Sigmoid colon (tissue), 4 donors: Measurements from ENCODE around the gene CSNK1E.

ENCODE experiments used
- EP300 ChIP-seq, 4 donors: sonication (generic); formaldehyde crosslinking; IDR thresholded peaks; one replicate each; pipeline ENCODE4 v1.6.1; 2017; ENCODE audit warnings: antibody characterized with exemption in 4 of 4
- POLR2A ChIP-seq, 2 donors: fragments of 450-650 bp; IDR thresholded peaks; one replicate each; pipeline ENCODE4 v1.6.1; 2016; ENCODE audit warnings: antibody characterized with exemption in 2 of 2, mild to moderate bottlenecking in 2 of 2, moderate library complexity in 2 of 2
- POLR2AphosphoS5 ChIP-seq, 4 donors: sonication (generic); formaldehyde crosslinking; IDR thresholded peaks; one replicate each; pipeline ENCODE4 v1.6.1; 2017; ENCODE audit warnings: antibody characterized with exemption in 4 of 4
- TF ChIP-seq, protein P1 (sequence below), 4 experiments: fragments of 450-650 bp in 3 of 4; fragments of 200-600 bp in 1 of 4; IDR thresholded peaks; one replicate each; pipeline ENCODE4 v1.5.1; 2016 to 2019; ENCODE audit warnings: antibody characterized with exemption in 4 of 4, mild to moderate bottlenecking in 3 of 4, moderate library complexity in 2 of 4

DNA sequence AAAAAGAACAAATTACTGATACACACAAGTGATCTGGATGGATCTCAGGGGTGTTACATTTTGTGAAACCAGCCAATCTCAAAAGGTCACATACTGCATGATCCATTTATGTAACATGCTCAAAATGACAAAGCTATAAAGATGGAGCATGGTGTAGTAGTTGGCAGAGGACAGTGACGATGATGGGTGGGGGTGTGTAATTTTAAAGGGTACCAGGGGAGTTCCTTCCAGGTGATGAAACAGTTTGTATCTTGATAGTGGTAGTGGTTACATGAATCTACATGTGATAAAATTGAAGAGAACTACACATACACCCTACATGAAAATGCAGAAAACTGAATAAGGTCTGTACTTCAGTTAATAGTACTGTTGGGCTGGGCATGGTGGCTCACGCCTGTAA, 61.5 kb downstream of the CSNK1E start:
- TF ChIP-seq, protein P1, sequence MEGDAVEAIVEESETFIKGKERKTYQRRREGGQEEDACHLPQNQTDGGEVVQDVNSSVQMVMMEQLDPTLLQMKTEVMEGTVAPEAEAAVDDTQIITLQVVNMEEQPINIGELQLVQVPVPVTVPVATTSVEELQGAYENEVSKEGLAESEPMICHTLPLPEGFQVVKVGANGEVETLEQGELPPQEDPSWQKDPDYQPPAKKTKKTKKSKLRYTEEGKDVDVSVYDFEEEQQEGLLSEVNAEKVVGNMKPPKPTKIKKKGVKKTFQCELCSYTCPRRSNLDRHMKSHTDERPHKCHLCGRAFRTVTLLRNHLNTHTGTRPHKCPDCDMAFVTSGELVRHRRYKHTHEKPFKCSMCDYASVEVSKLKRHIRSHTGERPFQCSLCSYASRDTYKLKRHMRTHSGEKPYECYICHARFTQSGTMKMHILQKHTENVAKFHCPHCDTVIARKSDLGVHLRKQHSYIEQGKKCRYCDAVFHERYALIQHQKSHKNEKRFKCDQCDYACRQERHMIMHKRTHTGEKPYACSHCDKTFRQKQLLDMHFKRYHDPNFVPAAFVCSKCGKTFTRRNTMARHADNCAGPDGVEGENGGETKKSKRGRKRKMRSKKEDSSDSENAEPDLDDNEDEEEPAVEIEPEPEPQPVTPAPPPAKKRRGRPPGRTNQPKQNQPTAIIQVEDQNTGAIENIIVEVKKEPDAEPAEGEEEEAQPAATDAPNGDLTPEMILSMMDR (IDR thresholded peaks at IDR 0.05) = no peak
- TF ChIP-seq EP300 (IDR thresholded peaks at IDR 0.05) (no peak), POLR2A (IDR thresholded peaks at IDR 0.05) (no peak), POLR2AphosphoS5 (IDR thresholded peaks at IDR 0.05) (no peak)
